K562 (cell line): Measurements from ENCODE around the gene CTXN1. TPM values are rescaled to one million over a fixed set of nuclear protein-coding genes. Genes with fewer than 3 reads are reported as not detected.

ENCODE experiments used
- BHLHE40 ChIP-seq: IDR thresholded peaks from 2 replicates; pipeline ENCODE4 v1.6.1; 2011; ENCODE audit warnings: low read length, improper control_type of control experiment
- MXD1 ChIP-seq: fragments of 250-450 bp; sonication (Bioruptor Pico); IDR thresholded peaks from 2 replicates; pipeline ENCODE4 v1.8.0; 2021; ENCODE audit warnings: borderline replicate concordance, mild to moderate bottlenecking, moderate library complexity; ENCODE audit not compliant: poor library complexity, severe bottlenecking
- MYBL2 ChIP-seq, 2 experiments: fragments of 450-650 bp in 1 of 2; sonication (generic) in 1 of 2; formaldehyde crosslinking in 1 of 2; IDR thresholded peaks; 2 replicates each; pipeline versions ENCODE4 v1.6.1 to v1.8.1; 2017 to 2022; ENCODE audit warnings: borderline replicate concordance in 1 of 2, inconsistent platforms in 1 of 2, low read depth in 1 of 2, mild to moderate bottlenecking in 1 of 2, missing genetic modification reagents in 1 of 2, moderate library complexity in 1 of 2
- RB1 ChIP-seq: fragments of 450-650 bp; IDR thresholded peaks from 2 replicates; pipeline ENCODE4 v1.6.1; 2017; ENCODE audit warnings: low read depth, mild to moderate bottlenecking
- SP2 ChIP-seq: IDR thresholded peaks from 2 replicates; pipeline ENCODE4 v1.6.1; 2011; ENCODE audit warnings: mild to moderate bottlenecking, low read depth, low read length, moderate library complexity; ENCODE audit not compliant: poor library complexity, severe bottlenecking; ENCODE audit errors: extremely low read depth
- TSHZ1 ChIP-seq: fragments of 250-450 bp; sonication (Bioruptor Pico); IDR thresholded peaks from 2 replicates; pipeline ENCODE4 v1.4.0; 2020; ENCODE audit warnings: mild to moderate bottlenecking, moderate library complexity
- polyA plus RNA-seq, 8 experiments: library from polyadenylated mRNA; depleted of rRNA in 4 of 8; stranded (reverse) in 5 of 8; unstranded in 3 of 8; fragments of >200 nt; fragmentation: Nextera tagmentation in 2 of 8; fragmentation: Illumina TruSeq in 1 of 8; extraction: Ambion mirVana in 2 of 8; extraction: Trizol in 1 of 8; gene quantifications; 2 replicates each; pipeline versions ENCODE4 v1.2.1 to v1.2.3, GENCODE V29; 2011 to 2014; ENCODE audit warnings: inconsistent platforms in 1 of 8, missing spikeins in 1 of 8
- total RNA-seq, 7 experiments: library from RNA; depleted of rRNA in 6 of 7; stranded (reverse); fragments of >200 nt in 6 of 7; fragmentation: Illumina TruSeq in 2 of 7; extraction: Trizol in 2 of 7; gene quantifications; 2 replicates each; pipeline versions ENCODE4 v1.2.1 to v1.2.3, GENCODE V29; 2011 to 2021; ENCODE audit warnings: low replicate concordance in 1 of 7

CTXN1 gene
- total and polyA plus RNA-seq, 9 of the 15 experiments (the other 6 are each of a cell fraction or from before 2014, with no cell fraction given), result 0.15 to 37.4 (median 1.8) TPM; not detected in 2

GRCh38 chr19:7919610-7920518 is 6.1 kb downstream of the CTXN1 start, which contains the start of gene SNAPC2 (continued):
- no peak for TF ChIP-seq MXD1 (CRISPR knock-in tag)
- peak; percentile 46 for TF ChIP-seq BHLHE40
- no peak for TF ChIP-seq SP2
- peak; percentile 72 for TF ChIP-seq RB1
- no peak for TF ChIP-seq MYBL2 (IDR thresholded peaks at IDR 0.05; ENCODE audit: low read depth)
- no peak for TF ChIP-seq MYBL2 (CRISPR knock-in tag; IDR thresholded peaks at IDR 0.05; ENCODE audit: borderline replicate concordance)
- no peak for TF ChIP-seq TSHZ1
- TF ChIP-seq, all 486 proteins: peak for 103
